Measurements from ENCODE around the gene MLLT3. TPM values are rescaled to one million over a fixed set of nuclear protein-coding genes. Genes with fewer than 3 reads are reported as not detected.

MLLT3 gene
- total RNA-seq, 1 experiment from 2014 or later, result 24.4 TPM

DNA sequence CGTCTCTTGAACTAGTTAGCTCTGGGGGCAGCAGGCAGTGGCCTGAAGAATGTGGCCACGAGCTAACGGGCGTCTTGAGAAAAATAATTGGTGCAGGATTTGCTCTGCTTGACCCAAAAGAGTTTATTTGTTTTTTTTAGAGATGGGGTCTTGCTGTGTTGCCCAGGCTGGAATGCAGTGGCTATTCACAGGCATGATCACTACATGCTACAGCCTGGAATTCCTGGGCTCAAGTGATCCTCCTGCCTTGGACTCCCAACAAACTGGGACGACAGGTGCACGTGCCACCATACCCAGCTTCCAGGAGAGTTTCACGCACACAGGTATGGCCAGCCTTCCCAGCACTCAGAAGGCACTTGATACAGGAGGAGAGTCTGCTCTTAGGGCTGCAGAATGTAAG lies 203.8 kb downstream of the MLLT3 start:
- POLR2A ChIA-PET, result no interaction called here
- no TSS peak for BruUV-seq (replicated peaks)

DNA sequence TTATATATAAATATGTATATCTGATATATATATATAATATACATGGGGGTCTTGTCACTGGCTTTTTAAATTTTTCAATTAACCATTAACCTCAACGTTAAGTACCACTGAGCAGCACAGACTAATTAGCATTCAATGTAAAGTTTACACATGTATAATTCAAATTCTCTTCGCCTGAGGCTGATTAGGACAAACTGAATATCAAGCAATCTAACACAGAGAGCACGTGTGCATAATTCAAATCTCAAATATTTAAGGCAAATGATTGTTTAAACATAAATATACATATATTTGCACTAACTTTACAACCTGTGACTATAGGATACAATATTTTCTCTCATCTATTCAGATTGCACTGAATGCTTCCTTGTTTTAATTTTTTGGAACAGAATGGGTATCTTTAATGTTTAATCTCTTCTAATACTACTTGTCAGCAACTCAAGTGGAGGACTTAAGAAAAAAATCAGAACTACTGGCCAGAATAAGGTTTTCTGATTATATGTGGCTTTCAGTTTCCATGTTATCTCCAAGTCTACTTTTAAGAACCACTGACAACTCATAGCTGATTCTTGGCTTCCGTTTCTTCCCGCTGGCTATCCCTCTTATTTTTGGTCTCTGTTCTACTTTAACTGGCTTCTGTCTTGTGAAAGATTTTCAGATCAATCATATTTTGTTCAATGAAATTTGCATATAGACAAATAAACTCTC lies 204.8 kb downstream of the MLLT3 start:
- CTCF ChIA-PET, result no interaction called here
- H3K9me3 ChIP-seq, result no peaks in the 10 kb centered on the region

More for the DNA sequence above, 203.8 kb downstream of the MLLT3 start:
- Mint-ChIP-seq H3K27ac (ENCODE audit: unreplicated experiment) (no peak overlapping the region), H3K4me3 (ENCODE audit: unreplicated experiment) (no peak overlapping the region), H3K9me3 (ENCODE audit: unreplicated experiment) (no peaks in the 10 kb centered on the region), H3K4me1 (ENCODE audit: low read depth, unreplicated experiment) (no peaks in the 10 kb centered on the region), H3K27me3 (ENCODE audit: insufficient read depth, unreplicated experiment) (no peaks in the 10 kb centered on the region), H3K36me3 (ENCODE audit: insufficient read depth, unreplicated experiment) (peaks cover 5% of the 10 kb centered on the region)
- no peaks in the 10 kb centered on the region for H3K4me1 ChIP-seq
- no peak for DNase-seq
- no peaks in the 10 kb centered on the region for H3K27me3 ChIP-seq (replicated peaks; ENCODE audit: control insufficient read depth, insufficient read depth, low read length)
- H3K9me3 ChIP-seq, result no peaks in the 10 kb centered on the region
- H3K4me3 ChIP-seq (ENCODE audit: low read depth, low read length), result no peak overlapping the region
- intact Hi-C loops (cut with micrococcal nuclease; ENCODE audit: unreplicated experiment), result no loop called here
- H3K36me3 ChIP-seq (ENCODE audit: control insufficient read depth, insufficient read depth, low read length), result no peaks in the 10 kb centered on the region
- TF ChIP-seq, protein P1, sequence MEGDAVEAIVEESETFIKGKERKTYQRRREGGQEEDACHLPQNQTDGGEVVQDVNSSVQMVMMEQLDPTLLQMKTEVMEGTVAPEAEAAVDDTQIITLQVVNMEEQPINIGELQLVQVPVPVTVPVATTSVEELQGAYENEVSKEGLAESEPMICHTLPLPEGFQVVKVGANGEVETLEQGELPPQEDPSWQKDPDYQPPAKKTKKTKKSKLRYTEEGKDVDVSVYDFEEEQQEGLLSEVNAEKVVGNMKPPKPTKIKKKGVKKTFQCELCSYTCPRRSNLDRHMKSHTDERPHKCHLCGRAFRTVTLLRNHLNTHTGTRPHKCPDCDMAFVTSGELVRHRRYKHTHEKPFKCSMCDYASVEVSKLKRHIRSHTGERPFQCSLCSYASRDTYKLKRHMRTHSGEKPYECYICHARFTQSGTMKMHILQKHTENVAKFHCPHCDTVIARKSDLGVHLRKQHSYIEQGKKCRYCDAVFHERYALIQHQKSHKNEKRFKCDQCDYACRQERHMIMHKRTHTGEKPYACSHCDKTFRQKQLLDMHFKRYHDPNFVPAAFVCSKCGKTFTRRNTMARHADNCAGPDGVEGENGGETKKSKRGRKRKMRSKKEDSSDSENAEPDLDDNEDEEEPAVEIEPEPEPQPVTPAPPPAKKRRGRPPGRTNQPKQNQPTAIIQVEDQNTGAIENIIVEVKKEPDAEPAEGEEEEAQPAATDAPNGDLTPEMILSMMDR (IDR thresholded peaks at IDR 0.05; ENCODE audit: insufficient read depth in 1 of 2, low read depth in 1 of 2, low read length in 1 of 2, severe bottlenecking in 1 of 2, unreplicated experiment in 1 of 2), result no peak
- CTCF ChIA-PET, result no interaction called here

DNA sequence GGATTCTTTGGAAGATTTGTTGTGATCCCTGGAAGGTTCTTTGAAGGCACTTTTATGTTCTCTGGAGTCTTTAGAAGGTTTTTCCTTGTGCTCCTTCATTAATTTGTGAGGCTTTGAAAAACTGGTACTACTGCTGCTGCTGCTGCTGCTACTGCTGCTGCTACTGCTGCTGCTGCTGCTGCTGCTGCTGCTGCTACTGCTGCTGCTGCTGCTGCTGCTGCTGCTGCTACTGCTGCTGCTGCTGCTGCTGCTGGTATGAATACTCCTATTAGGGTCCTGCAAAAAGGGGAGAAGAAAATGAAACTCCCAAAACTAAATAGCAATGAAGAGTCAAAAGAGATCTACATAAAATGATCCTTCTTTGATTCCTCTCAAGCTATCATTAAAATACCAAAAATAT lies 208.1 kb downstream of the MLLT3 start:
- Histone ChIP-seq H3K36me3 (ENCODE audit: control insufficient read depth, insufficient read depth, low read length) (no peaks in the 10 kb centered on the region), H3K4me3 (ENCODE audit: low read depth, low read length) (no peak overlapping the region), H3K27me3 (replicated peaks; ENCODE audit: control insufficient read depth, insufficient read depth, low read length) (no peaks in the 10 kb centered on the region), H3K9me3 (no peaks in the 10 kb centered on the region), H3K4me1 (no peaks in the 10 kb centered on the region)
- ChIA-PET POLR2A (no interaction called here), CTCF (no interaction called here)
- Mint-ChIP-seq H3K36me3 (ENCODE audit: insufficient read depth, unreplicated experiment) (peaks cover 7% of the 10 kb centered on the region), H3K9me3 (ENCODE audit: unreplicated experiment) (no peaks in the 10 kb centered on the region), H3K27ac (ENCODE audit: unreplicated experiment) (no peak overlapping the region), H3K4me3 (ENCODE audit: unreplicated experiment) (no peak overlapping the region), H3K27me3 (ENCODE audit: insufficient read depth, unreplicated experiment) (no peaks in the 10 kb centered on the region), H3K4me1 (ENCODE audit: low read depth, unreplicated experiment) (no peaks in the 10 kb centered on the region)
- TF ChIP-seq, protein P1 (IDR thresholded peaks at IDR 0.05; ENCODE audit: insufficient read depth in 1 of 2, low read depth in 1 of 2, low read length in 1 of 2, severe bottlenecking in 1 of 2, unreplicated experiment in 1 of 2), result no peak
- no TSS peak for BruUV-seq (replicated peaks)
- intact Hi-C loops (cut with micrococcal nuclease; ENCODE audit: unreplicated experiment), result no loop called here
- no peak for DNase-seq

More for the DNA sequence above, 204.8 kb downstream of the MLLT3 start:
- no peak overlapping the region for H3K4me3 ChIP-seq (ENCODE audit: low read depth, low read length)
- no peaks in the 10 kb centered on the region for H3K27me3 ChIP-seq (replicated peaks; ENCODE audit: control insufficient read depth, insufficient read depth, low read length)
- Mint-ChIP-seq H3K36me3 (ENCODE audit: insufficient read depth, unreplicated experiment) (peaks cover 7% of the 10 kb centered on the region), H3K4me1 (ENCODE audit: low read depth, unreplicated experiment) (no peaks in the 10 kb centered on the region), H3K4me3 (ENCODE audit: unreplicated experiment) (no peak overlapping the region), H3K9me3 (ENCODE audit: unreplicated experiment) (no peaks in the 10 kb centered on the region), H3K27me3 (ENCODE audit: insufficient read depth, unreplicated experiment) (no peaks in the 10 kb centered on the region), H3K27ac (ENCODE audit: unreplicated experiment) (no peak overlapping the region)
- TF ChIP-seq, protein P1 (IDR thresholded peaks at IDR 0.05; ENCODE audit: insufficient read depth in 1 of 2, low read depth in 1 of 2, low read length in 1 of 2, severe bottlenecking in 1 of 2, unreplicated experiment in 1 of 2), result no peak
- no TSS peak for BruUV-seq (replicated peaks)
- intact Hi-C loops (cut with micrococcal nuclease; ENCODE audit: unreplicated experiment), result no loop called here
- H3K36me3 ChIP-seq (ENCODE audit: control insufficient read depth, insufficient read depth, low read length), result no peaks in the 10 kb centered on the region
- POLR2A ChIA-PET, result no interaction called here
- no peaks in the 10 kb centered on the region for H3K4me1 ChIP-seq
- no peak for DNase-seq

Measured in Caco-2 (cell line).